ENCODE results near the gene IGFL1. TPM values are rescaled to one million over a fixed set of nuclear protein-coding genes. Genes with fewer than 3 reads are reported as not detected.

IGFL1 gene
- total RNA-seq, 1 experiment from 2014 or later = not detected

DNA sequence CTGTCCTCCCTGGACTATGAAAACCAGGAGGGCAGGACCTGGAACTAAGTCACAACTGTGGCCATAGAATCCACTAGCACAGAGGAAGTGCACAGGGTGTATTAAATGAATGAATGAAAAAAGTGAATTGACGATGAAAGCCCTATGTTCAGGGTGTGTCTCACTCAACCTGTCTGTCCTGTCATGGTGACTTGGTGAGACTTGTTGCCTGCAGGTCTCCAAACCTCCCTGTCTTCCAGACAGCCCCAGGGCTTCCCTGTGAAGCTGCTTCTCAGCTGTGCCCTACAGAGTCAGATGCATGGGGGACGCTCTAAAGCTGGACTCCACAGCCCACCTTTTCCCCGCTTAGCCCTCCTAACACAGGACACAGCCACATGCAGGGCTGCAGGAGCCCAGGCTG, 4.8 kb upstream of the IGFL1 start:
- no TSS peak for BruUV-seq (replicated peaks)
- TF ChIP-seq EZH2 (IDR thresholded peaks at IDR 0.05; ENCODE audit: borderline replicate concordance, low read depth, low read length, poor library complexity, severe bottlenecking) = no peak
- TF ChIP-seq, protein P1, sequence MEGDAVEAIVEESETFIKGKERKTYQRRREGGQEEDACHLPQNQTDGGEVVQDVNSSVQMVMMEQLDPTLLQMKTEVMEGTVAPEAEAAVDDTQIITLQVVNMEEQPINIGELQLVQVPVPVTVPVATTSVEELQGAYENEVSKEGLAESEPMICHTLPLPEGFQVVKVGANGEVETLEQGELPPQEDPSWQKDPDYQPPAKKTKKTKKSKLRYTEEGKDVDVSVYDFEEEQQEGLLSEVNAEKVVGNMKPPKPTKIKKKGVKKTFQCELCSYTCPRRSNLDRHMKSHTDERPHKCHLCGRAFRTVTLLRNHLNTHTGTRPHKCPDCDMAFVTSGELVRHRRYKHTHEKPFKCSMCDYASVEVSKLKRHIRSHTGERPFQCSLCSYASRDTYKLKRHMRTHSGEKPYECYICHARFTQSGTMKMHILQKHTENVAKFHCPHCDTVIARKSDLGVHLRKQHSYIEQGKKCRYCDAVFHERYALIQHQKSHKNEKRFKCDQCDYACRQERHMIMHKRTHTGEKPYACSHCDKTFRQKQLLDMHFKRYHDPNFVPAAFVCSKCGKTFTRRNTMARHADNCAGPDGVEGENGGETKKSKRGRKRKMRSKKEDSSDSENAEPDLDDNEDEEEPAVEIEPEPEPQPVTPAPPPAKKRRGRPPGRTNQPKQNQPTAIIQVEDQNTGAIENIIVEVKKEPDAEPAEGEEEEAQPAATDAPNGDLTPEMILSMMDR (conservative IDR thresholded peaks at IDR 0.05; ENCODE audit: low read depth, low read length) = no peak
- Histone ChIP-seq H3K27ac (ENCODE audit: low read depth, low read length, poor library complexity, severe bottlenecking) (no peak overlapping the region), H3K4me3 (ENCODE audit: low read depth, low read length, poor library complexity, severe bottlenecking) (no peak overlapping the region), H3K4me1 (ENCODE audit: insufficient read depth, low read length, poor library complexity, severe bottlenecking) (no peaks in the 10 kb centered on the region), H3K27me3 (replicated peaks; ENCODE audit: insufficient read depth, low read depth, low read length, poor library complexity) (peaks cover 67% of the 10 kb centered on the region), H3K9me3 (ENCODE audit: low read depth, low read length, poor library complexity, severe bottlenecking) (no peaks in the 10 kb centered on the region), H3K36me3 (ENCODE audit: insufficient read depth, low read length, poor library complexity, severe bottlenecking) (no peaks in the 10 kb centered on the region)
- intact Hi-C loops (cut with micrococcal nuclease; ENCODE audit: unreplicated experiment) = no loop called here
- ChIA-PET CTCF (no interaction called here), POLR2A (ENCODE audit: low non-redundant PET) (no interaction called here)
- DNase-seq (ENCODE audit: low spot score) = no peak

DNA sequence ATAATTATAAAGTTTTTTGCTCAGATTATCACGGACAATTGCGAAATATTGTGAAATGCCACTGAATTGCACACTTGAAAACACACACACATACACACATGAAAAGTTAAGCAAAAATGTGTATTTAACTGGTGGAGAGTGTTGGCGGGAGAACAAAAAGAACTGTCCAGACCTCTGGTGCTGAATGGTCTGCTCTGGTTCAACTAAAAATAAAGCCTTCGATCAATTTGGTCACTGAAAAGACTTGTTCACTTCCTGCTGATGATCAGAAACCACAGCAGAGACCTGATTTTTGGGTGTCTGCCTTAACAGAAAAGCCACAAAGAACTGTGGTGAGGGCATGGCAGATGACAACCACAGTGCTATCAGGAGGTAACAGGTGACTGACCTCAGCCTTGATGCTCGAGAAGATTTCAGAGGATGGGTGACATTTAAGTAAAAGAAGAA, 4.0 kb upstream of the IGFL1 start:
- Histone ChIP-seq H3K9me3 (ENCODE audit: low read depth, low read length, poor library complexity, severe bottlenecking) (no peaks in the 10 kb centered on the region), H3K27me3 (replicated peaks; ENCODE audit: insufficient read depth, low read depth, low read length, poor library complexity) (peaks cover 75% of the 10 kb centered on the region), H3K36me3 (ENCODE audit: insufficient read depth, low read length, poor library complexity, severe bottlenecking) (no peaks in the 10 kb centered on the region), H3K4me1 (ENCODE audit: insufficient read depth, low read length, poor library complexity, severe bottlenecking) (no peaks in the 10 kb centered on the region), H3K4me3 (ENCODE audit: low read depth, low read length, poor library complexity, severe bottlenecking) (no peak overlapping the region), H3K27ac (ENCODE audit: low read depth, low read length, poor library complexity, severe bottlenecking) (no peak overlapping the region)
- no peak for TF ChIP-seq EZH2 (IDR thresholded peaks at IDR 0.05; ENCODE audit: borderline replicate concordance, low read depth, low read length, poor library complexity, severe bottlenecking)
- TF ChIP-seq, protein P1 (conservative IDR thresholded peaks at IDR 0.05; ENCODE audit: low read depth, low read length) = no peak
- POLR2A ChIA-PET (ENCODE audit: low non-redundant PET) = no interaction called here
- no TSS peak for BruUV-seq (replicated peaks)
- no peak for DNase-seq (ENCODE audit: low spot score)
- CTCF ChIA-PET = no interaction called here
- intact Hi-C loops (cut with micrococcal nuclease; ENCODE audit: unreplicated experiment) = no loop called here

DNA sequence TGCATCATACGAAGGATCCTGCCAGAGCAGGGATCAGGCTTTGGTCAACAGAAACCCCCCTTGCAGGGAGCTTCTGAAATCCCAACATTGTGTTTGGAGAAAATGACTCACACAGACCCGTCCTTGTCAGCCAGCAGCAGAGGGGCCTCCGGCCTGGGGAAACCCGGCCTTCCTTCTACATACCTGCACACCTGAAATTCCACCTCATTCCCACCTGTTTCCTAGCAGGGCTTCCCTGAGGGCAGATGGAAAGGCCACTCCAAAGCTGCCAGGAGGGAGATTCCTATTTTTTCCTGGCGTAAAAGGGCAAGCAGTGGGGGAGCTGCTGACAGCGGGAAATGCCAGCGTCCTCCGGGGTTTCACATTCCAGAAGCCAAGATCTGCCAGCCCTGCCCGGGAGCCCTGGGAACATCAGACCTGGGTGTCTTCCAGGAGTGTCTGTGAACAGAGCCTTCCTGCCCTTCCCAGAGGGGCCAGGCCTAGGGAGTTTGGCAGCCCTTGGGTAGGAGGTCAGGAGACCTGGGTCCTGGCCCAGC, 3.0 kb upstream of the IGFL1 start:
- intact Hi-C loops (cut with micrococcal nuclease; ENCODE audit: unreplicated experiment) = no loop called here
- CTCF ChIA-PET = no interaction called here
- no peak for DNase-seq (ENCODE audit: low spot score)

More for the DNA sequence above, 3.0 kb upstream of the IGFL1 start:
- H3K4me1 ChIP-seq (ENCODE audit: insufficient read depth, low read length, poor library complexity, severe bottlenecking) = no peaks in the 10 kb centered on the region
- no peak overlapping the region for H3K27ac ChIP-seq (ENCODE audit: low read depth, low read length, poor library complexity, severe bottlenecking)
- H3K27me3 ChIP-seq (replicated peaks; ENCODE audit: insufficient read depth, low read depth, low read length, poor library complexity) = peaks cover 80% of the 10 kb centered on the region
- POLR2A ChIA-PET (ENCODE audit: low non-redundant PET) = no interaction called here
- no peaks in the 10 kb centered on the region for H3K36me3 ChIP-seq (ENCODE audit: insufficient read depth, low read length, poor library complexity, severe bottlenecking)
- BruUV-seq (replicated peaks) = no TSS peak
- TF ChIP-seq, protein P1 (conservative IDR thresholded peaks at IDR 0.05; ENCODE audit: low read depth, low read length) = no peak
- H3K4me3 ChIP-seq (ENCODE audit: low read depth, low read length, poor library complexity, severe bottlenecking) = no peak overlapping the region
- H3K9me3 ChIP-seq (ENCODE audit: low read depth, low read length, poor library complexity, severe bottlenecking) = no peaks in the 10 kb centered on the region
